SK-N-SH (cell line): ENCODE measurements around the gene ZNF732. TPM values are rescaled to one million over a fixed set of nuclear protein-coding genes. Genes with fewer than 3 reads are reported as not detected.

Experiments
- CTCF ChIA-PET: fragments of 300-600, 350-600 bp; formaldehyde crosslinking; extraction: SDS; loops from one replicate; lab custom pipeline; 2021; lab: Yijun Ruan, JAX
- POLR2A ChIA-PET: fragments of 350-600 bp; sonication (Branson Sonifier 250); formaldehyde crosslinking; extraction: SDS; loops from one replicate; lab custom pipeline; 2020; ENCODE audit warnings: antibody characterized with exemption, inconsistent platforms; lab: Yijun Ruan, JAX
- DNase-seq: peaks from one replicate; pipeline ENCODE4 v3.0.0; 2012
- H2AFZ ChIP-seq: fragments of 200-600 bp; sonication (generic); 2 replicates; pipeline ENCODE4 v1.8.1; 2016; ENCODE audit warnings: antibody characterized with exemption, mild to moderate bottlenecking, low read depth
- H3F3A ChIP-seq: fragments of 200-600 bp; sonication (generic); replicated peaks from 2 replicates; pipeline ENCODE3; 2016; ENCODE audit warnings: antibody characterized with exemption, mild to moderate bottlenecking; ENCODE audit not compliant: insufficient read depth
- H3K27ac ChIP-seq, 2 experiments: fragments of 200-500 bp in 1 of 2; fragments of 200-600 bp in 1 of 2; sonication (Bioruptor generic) in 1 of 2; sonication (generic), shearing (Covaris generic) in 1 of 2; 2 replicates each; pipeline versions ENCODE4 v1.5.1 to v1.6.1; 2014 to 2016; ENCODE audit warnings: low read depth in 2 of 2, inconsistent platforms in 1 of 2, low read length in 1 of 2, mild to moderate bottlenecking in 1 of 2, mixed read lengths in 1 of 2
- H3K27me3 ChIP-seq: fragments of 200-600 bp; sonication (generic), shearing (Covaris generic); 2 replicates; pipeline ENCODE4 v1.6.1; 2016; ENCODE audit warnings: mixed run types; ENCODE audit not compliant: insufficient read depth
- H3K36me3 ChIP-seq, 2 experiments: fragments of 200-500 bp in 1 of 2; fragments of 200-600 bp in 1 of 2; sonication (Bioruptor generic) in 1 of 2; sonication (generic) in 1 of 2; replicated peaks in 1 of 2; 2 replicates each; pipeline versions ENCODE3 to v1.5.1; 2014 to 2016; ENCODE audit warnings: low read length in 1 of 2, mild to moderate bottlenecking in 1 of 2; ENCODE audit not compliant: insufficient read depth in 2 of 2, control insufficient read depth in 1 of 2
- H3K4me1 ChIP-seq, 2 experiments: fragments of 200-500 bp in 1 of 2; fragments of 200-600 bp in 1 of 2; sonication (Bioruptor generic) in 1 of 2; sonication (generic), shearing (Covaris generic) in 1 of 2; 2 replicates each; pipeline versions ENCODE4 v1.5.1 to v1.6.1; 2014 to 2016; ENCODE audit warnings: low read depth in 1 of 2, low read length in 1 of 2, mixed run types in 1 of 2; ENCODE audit not compliant: insufficient read depth in 2 of 2, control insufficient read depth in 1 of 2
- H3K4me2 ChIP-seq: fragments of 200-600 bp; sonication (generic), shearing (Covaris generic); 2 replicates; pipeline ENCODE4 v1.6.1; 2017; ENCODE audit warnings: mixed run types
- H3K4me3 ChIP-seq, 2 experiments: fragments of 200-500 bp in 1 of 2; fragments of 200-600 bp in 1 of 2; sonication (Bioruptor generic) in 1 of 2; sonication (generic), shearing (Covaris generic) in 1 of 2; 2 replicates each; pipeline versions ENCODE4 v1.5.1 to v1.8.1; 2014 to 2016; ENCODE audit warnings: low read depth in 2 of 2, inconsistent platforms in 1 of 2, low read length in 1 of 2, mild to moderate bottlenecking in 1 of 2, mixed read lengths in 1 of 2, moderate library complexity in 1 of 2
- H3K79me2 ChIP-seq: fragments of 200-600 bp; sonication (generic); 2 replicates; pipeline ENCODE4 v1.8.1; 2017; ENCODE audit warnings: mild to moderate bottlenecking; ENCODE audit not compliant: insufficient read depth
- H3K9ac ChIP-seq: fragments of 200-600 bp; sonication (generic); 2 replicates; pipeline ENCODE4 v1.6.1; 2017; ENCODE audit warnings: mixed run types
- H3K9me2 ChIP-seq: fragments of 200-600 bp; sonication (generic); 2 replicates; pipeline ENCODE4 v1.6.1; 2017; ENCODE audit warnings: mixed run types
- H3K9me3 ChIP-seq: fragments of 200-600 bp; sonication (generic); 2 replicates; pipeline ENCODE4 v1.6.1; 2017; ENCODE audit warnings: mixed run types, mild to moderate bottlenecking, moderate library complexity
- H4K20me1 ChIP-seq: fragments of 200-600 bp; sonication (generic); 2 replicates; pipeline ENCODE4 v1.6.1; 2017; ENCODE audit warnings: mild to moderate bottlenecking, mixed run types; ENCODE audit not compliant: insufficient read depth
- EZH2phosphoT487 ChIP-seq: fragments of 200-600 bp; sonication (generic); IDR thresholded peaks from 2 replicates; pipeline ENCODE4 v1.6.1; 2017; ENCODE audit warnings: low read depth, mixed run types, mild to moderate bottlenecking, antibody characterized with exemption, moderate library complexity, borderline replicate concordance
- FOSL2 ChIP-seq: IDR thresholded peaks from 2 replicates; pipeline ENCODE4 v1.4.0; 2012; ENCODE audit warnings: low read depth, mild to moderate bottlenecking, moderate library complexity, borderline replicate concordance
- FOXJ3 ChIP-seq: sonication (generic); formaldehyde crosslinking; IDR thresholded peaks from 2 replicates; pipeline ENCODE4 v1.5.1; 2020; ENCODE audit warnings: mild to moderate bottlenecking, missing genetic modification reagents
- FOXM1 ChIP-seq: IDR thresholded peaks from 2 replicates; pipeline ENCODE4 v1.4.0; 2012; ENCODE audit warnings: low read depth, mild to moderate bottlenecking
- MXI1 ChIP-seq: IDR thresholded peaks from 2 replicates; pipeline ENCODE4 v1.6.1; 2012; ENCODE audit warnings: mild to moderate bottlenecking, low read depth, low read length, improper control_type of control experiment
- NFIC ChIP-seq: IDR thresholded peaks from 2 replicates; pipeline ENCODE4 v1.4.0; 2012; ENCODE audit warnings: borderline replicate concordance
- NRF1 ChIP-seq: IDR thresholded peaks from 2 replicates; pipeline ENCODE4 v1.6.1; 2012; ENCODE audit warnings: low read depth, mild to moderate bottlenecking, low read length
- RFX5 ChIP-seq: IDR thresholded peaks from 2 replicates; pipeline ENCODE4 v1.6.1; 2012; ENCODE audit warnings: mild to moderate bottlenecking, improper control_type of control experiment, low read length
- TAF1 ChIP-seq: IDR thresholded peaks from 2 replicates; pipeline ENCODE4 v1.6.1; 2012; ENCODE audit warnings: low read depth, mild to moderate bottlenecking, low read length, moderate library complexity, borderline replicate concordance
- TEAD4 ChIP-seq: IDR thresholded peaks from 2 replicates; pipeline ENCODE4 v1.4.0; 2012; ENCODE audit warnings: mild to moderate bottlenecking, borderline replicate concordance; ENCODE audit not compliant: insufficient read depth
- WGBS: methylation state at CpG from one replicate; pipeline ENCODE4 v1.1.6; 2017; ENCODE audit warnings: low lambda C conversion rate; 5-methylcytosine and 5-hydroxymethylcytosine counted together
- polyA plus RNA-seq, 3 experiments: library from polyadenylated mRNA; depleted of rRNA; stranded (reverse); fragments of >200 nt; gene quantifications; 2 replicates each; pipeline ENCODE4 v1.2.3, GENCODE V29; 2012
- TF ChIP-seq, protein P1 (sequence below): IDR thresholded peaks from 2 replicates; pipeline ENCODE4 v1.6.1; 2012; ENCODE audit warnings: mild to moderate bottlenecking, low read depth, low read length, moderate library complexity
- TF ChIP-seq, protein P2 (sequence below): fragments of 200-600 bp; sonication (generic); IDR thresholded peaks from 2 replicates; pipeline ENCODE4 v1.6.1; 2017; ENCODE audit warnings: antibody characterized with exemption, mild to moderate bottlenecking, moderate library complexity
- TF ChIP-seq, protein P3 (sequence below): IDR thresholded peaks from 2 replicates; pipeline ENCODE4; 2012
- TF ChIP-seq, protein P4 (sequence below): fragments of 150-350 bp; IDR thresholded peaks from 2 replicates; pipeline ENCODE4 v1.6.1; 2017; ENCODE audit warnings: antibody characterized with exemption, low read length, low read depth, borderline replicate concordance

The ZNF732 gene
- polyA plus RNA-seq, 1 of the 3 experiments (the other 2 are of a cell fraction), result 0.05 TPM

DNA sequence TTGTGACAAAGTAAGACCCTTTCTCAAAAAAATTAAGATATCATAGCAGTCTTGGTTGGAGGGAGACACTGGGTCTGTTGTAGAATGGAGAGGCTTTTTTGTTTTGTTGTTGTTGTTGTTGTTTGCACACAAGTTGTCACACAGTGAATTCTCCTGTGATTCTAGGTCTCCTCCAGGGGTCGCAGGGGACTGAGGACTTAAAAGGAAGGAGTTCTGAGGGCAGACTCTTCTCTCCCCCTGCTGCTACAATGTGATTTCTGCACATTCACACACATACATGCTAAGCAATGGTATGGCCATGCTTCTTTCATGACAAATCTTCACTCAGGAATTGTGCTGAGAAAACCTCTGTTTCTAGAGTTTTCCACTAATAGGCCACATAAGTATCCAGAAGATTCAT is 71.1 kb downstream of the ZNF732 start:
- Histone ChIP-seq H3K27me3 (no peaks in the 10 kb centered on the region), H2AFZ (no peak overlapping the region), H3K4me2 (no peak overlapping the region), H3K4me1 (no peaks in the 10 kb centered on the region), H3K9me2 (no peaks in the 10 kb centered on the region), H4K20me1 (no peaks in the 10 kb centered on the region), H3F3A (no peaks in the 10 kb centered on the region), H3K9ac (no peak overlapping the region), H3K4me3 (no peak overlapping the region), H3K79me2 (no peaks in the 10 kb centered on the region; the same call in 1 of the 2 replicates), H3K9me3 (peaks cover 9% of the 10 kb centered on the region), H3K27ac (no peak overlapping the region), H3K36me3 (no peaks in the 10 kb centered on the region)
- TF ChIP-seq EZH2phosphoT487, result no peak
- TF ChIP-seq, protein P1, sequence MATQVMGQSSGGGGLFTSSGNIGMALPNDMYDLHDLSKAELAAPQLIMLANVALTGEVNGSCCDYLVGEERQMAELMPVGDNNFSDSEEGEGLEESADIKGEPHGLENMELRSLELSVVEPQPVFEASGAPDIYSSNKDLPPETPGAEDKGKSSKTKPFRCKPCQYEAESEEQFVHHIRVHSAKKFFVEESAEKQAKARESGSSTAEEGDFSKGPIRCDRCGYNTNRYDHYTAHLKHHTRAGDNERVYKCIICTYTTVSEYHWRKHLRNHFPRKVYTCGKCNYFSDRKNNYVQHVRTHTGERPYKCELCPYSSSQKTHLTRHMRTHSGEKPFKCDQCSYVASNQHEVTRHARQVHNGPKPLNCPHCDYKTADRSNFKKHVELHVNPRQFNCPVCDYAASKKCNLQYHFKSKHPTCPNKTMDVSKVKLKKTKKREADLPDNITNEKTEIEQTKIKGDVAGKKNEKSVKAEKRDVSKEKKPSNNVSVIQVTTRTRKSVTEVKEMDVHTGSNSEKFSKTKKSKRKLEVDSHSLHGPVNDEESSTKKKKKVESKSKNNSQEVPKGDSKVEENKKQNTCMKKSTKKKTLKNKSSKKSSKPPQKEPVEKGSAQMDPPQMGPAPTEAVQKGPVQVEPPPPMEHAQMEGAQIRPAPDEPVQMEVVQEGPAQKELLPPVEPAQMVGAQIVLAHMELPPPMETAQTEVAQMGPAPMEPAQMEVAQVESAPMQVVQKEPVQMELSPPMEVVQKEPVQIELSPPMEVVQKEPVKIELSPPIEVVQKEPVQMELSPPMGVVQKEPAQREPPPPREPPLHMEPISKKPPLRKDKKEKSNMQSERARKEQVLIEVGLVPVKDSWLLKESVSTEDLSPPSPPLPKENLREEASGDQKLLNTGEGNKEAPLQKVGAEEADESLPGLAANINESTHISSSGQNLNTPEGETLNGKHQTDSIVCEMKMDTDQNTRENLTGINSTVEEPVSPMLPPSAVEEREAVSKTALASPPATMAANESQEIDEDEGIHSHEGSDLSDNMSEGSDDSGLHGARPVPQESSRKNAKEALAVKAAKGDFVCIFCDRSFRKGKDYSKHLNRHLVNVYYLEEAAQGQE, result no peak
- TF ChIP-seq, protein P2, sequence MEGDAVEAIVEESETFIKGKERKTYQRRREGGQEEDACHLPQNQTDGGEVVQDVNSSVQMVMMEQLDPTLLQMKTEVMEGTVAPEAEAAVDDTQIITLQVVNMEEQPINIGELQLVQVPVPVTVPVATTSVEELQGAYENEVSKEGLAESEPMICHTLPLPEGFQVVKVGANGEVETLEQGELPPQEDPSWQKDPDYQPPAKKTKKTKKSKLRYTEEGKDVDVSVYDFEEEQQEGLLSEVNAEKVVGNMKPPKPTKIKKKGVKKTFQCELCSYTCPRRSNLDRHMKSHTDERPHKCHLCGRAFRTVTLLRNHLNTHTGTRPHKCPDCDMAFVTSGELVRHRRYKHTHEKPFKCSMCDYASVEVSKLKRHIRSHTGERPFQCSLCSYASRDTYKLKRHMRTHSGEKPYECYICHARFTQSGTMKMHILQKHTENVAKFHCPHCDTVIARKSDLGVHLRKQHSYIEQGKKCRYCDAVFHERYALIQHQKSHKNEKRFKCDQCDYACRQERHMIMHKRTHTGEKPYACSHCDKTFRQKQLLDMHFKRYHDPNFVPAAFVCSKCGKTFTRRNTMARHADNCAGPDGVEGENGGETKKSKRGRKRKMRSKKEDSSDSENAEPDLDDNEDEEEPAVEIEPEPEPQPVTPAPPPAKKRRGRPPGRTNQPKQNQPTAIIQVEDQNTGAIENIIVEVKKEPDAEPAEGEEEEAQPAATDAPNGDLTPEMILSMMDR, result no peak
- TF ChIP-seq NRF1, result no peak
- TF ChIP-seq MXI1, result no peak
- TF ChIP-seq, protein P3, sequence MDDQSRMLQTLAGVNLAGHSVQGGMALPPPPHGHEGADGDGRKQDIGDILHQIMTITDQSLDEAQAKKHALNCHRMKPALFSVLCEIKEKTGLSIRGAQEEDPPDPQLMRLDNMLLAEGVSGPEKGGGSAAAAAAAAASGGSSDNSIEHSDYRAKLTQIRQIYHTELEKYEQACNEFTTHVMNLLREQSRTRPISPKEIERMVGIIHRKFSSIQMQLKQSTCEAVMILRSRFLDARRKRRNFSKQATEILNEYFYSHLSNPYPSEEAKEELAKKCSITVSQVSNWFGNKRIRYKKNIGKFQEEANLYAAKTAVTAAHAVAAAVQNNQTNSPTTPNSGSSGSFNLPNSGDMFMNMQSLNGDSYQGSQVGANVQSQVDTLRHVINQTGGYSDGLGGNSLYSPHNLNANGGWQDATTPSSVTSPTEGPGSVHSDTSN, result no peak
- TF ChIP-seq NFIC, result no peak
- TF ChIP-seq TAF1, result no peak
- TF ChIP-seq TEAD4, result no peak
- TF ChIP-seq FOXM1, result no peak
- no peak for TF ChIP-seq FOSL2
- no peak for TF ChIP-seq FOXJ3 (CRISPR knock-in tag)
- TF ChIP-seq RFX5, result no peak
- TF ChIP-seq, protein P4, sequence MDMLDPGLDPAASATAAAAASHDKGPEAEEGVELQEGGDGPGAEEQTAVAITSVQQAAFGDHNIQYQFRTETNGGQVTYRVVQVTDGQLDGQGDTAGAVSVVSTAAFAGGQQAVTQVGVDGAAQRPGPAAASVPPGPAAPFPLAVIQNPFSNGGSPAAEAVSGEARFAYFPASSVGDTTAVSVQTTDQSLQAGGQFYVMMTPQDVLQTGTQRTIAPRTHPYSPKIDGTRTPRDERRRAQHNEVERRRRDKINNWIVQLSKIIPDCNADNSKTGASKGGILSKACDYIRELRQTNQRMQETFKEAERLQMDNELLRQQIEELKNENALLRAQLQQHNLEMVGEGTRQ, result no peak
- POLR2A ChIA-PET, result no interaction called here
- CTCF ChIA-PET, result no interaction called here
- WGBS, result 60% methylated on average over 1 of the region's 1 CpG
- DNase-seq, result no peak
